NAMALWA (cell line): ENCODE data around the gene CCDC60.
A peak's percentile ranks its signal among the peaks of the same experiment; 100 is the strongest.

Experiments
- DNase-seq: peaks from one replicate; pipeline ENCODE4 v3.0.0-alpha.2; 2015; ENCODE audit warnings: low spot score

The CCDC60 gene

GRCh38 chr12:119334430-119335170, at the start of gene CCDC60:
TSS of gene CCDC60 (plus strand) at chr12:119334729. CDS start at chr12:119335177, 448 bp downstream.
- no peak for DNase-seq

DNA sequence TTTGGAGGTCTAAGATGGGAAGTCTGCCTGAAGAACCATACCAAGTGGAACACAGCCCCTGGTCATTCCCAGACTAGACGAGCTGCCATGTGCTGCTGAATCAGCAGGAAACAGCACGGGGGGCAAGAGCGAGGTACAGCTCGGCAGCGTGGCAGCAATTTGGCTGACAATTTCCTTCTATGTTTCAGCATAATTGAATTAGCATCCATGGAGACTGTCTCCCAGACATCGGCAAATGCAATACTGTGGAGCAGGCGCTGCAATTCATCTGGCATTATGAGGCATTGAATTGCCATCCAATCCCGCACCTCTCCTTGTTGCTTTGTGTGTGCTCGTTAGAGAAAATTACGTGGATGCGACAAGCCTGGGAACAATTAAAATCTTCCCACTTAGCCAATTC, 46.0 kb upstream of the CCDC60 start:
- DNase-seq, result no peak

DNA sequence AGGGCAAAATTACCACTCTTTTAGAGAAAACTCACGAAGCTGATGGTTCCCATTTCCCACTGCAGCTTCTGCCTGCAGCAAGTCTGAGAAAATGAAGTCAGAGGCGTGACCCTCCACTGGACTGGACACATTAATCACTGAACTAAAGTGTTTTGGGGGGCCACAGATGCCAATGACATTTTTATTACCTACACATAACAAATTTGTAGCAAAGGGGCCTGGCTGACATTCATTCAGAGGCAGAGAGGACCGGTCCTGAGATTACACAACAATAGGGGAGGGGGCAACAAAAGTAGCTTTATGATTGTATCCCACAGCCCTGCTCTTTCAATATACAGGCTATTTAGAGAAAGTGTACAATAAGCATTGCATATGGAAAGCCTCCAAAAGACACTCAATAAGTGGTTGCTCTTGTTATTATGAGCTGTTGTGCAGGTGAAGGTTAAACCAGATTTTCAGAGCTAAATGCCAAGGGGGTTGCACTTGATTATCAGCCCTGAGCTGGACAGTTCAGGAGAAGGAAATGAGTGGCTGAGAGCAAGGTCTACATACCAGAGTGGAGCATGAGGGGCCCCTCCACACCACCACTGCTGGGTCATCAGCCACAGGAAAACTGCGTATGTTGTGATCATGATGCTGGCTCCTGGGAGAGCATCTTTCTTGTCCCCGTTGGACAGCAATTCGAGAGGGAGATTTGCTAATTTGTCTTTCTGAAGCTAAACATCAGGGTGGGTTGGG, 41.5 kb upstream of the CCDC60 start:
- DNase-seq, result no peak

DNA sequence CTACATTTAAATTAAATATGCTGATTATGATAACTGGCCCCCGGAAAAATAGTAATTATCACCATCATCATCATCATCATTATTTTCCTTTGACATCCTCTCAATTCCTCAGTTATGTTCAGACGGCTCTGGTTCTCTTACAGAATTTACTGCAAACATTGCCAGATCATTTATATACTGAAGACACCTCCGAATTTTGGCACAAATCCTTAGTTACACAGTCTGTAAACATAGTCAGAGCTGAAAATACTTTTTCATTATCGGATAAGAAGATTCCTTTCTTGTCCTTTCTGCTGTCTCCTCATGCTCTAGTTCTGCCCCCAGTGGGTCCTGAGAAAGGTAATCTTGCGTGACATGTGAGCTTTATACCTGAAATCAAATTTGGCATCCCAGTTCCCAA, 40.3 kb upstream of the CCDC60 start:
- DNase-seq, result no peak

DNA sequence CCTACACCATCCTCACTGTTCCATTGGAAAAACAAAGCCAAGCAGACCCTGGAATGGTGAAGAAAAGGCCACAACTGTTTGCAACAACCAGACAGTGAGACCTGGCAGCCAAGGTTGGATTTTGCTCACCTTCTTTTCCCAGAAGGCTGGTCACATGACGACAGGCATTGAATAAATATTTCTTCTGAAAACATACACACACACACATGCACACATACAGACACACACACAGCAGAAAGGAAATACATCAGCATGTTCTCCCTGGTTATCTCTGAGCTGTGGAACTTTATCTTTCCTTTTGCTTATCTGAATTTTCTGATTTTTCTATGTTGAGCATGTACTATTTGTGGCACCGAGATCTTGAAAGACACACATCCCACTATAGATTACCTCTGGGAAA, 38.0 kb upstream of the CCDC60 start:
- DNase-seq, result no peak

DNA sequence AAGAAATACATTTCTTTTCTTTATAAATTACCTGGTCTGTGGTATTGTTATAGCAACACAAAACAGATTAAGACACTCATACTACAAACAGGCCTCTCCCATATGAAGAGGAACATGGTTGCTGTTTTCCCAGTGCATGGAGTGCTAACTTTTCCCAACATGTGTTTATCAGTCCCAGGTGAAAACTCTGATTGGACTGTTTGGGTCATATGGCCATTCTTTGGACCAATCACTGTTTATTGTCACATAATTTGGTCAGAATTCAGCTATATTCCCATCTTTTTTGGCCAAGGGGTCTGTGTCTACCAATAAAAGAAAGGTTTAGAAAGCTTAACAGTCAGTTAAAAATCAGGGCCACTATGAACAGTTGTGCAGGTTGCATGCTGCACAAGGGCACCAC, 35.4 kb upstream of the CCDC60 start:
- no peak for DNase-seq

GRCh38 chr12:119301379-119301778, 33.1 kb upstream of the CCDC60 start:
- DNase-seq, result no peak

DNA sequence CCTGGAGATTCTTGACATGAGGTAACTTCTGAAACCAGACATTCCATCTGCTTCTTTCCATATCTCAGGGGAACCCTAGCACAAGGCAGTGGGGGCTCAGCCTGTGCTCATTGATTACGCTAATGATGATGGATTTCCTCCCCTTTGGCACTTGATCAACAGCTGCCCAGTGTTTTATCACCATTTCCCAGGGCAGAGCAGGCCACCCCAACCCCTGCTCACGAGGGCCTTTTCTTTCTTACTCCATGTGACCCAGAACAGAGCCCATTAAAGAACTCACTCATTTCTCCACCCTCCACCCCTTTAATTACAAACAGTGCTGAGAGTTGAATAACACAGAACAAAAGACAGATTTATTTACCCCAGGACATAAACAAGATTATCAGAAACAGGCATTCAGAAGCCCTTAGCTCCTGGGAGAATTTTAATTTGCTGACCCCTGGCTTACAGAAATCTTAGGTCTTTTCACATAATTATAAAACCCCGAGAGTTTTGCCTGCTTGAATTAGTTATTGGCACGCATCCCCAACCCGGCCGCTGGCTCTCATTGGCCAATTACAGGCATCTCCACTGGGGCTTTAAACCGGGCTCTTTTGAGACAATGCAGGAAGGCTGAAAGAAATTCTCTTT, 32.0 kb upstream of the CCDC60 start:
- DNase-seq, result no peak

- no peak for DNase-seq
These were observed 27.9 kb upstream of the CCDC60 start for GRCh38 chr12:119306593-119306992.

GRCh38 chr12:119307747-119308146, 26.8 kb upstream of the CCDC60 start:
- DNase-seq, result no peak

GRCh38 chr12:119308708-119309456, 25.6 kb upstream of the CCDC60 start:
- no peak for DNase-seq

DNA sequence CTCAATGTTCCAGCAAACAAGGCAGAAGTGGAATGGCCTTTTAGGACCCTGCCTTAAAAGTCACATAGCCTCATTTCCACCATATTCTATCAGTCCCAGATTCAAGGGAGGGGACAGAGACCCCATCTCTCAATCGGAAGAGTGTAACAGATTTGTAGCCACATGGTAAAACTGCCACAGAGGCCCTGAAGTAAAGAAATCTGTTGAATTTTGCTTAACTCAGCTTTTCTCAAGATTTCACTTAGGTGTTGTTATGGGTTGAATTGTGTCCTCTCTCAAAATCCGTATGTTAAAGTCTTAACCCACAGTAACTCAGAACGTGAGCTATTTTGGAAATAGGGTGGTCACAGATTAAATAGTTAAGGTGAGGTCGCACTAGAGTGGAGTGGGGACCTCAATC, 22.7 kb upstream of the CCDC60 start:
- DNase-seq, result no peak

GRCh38 chr12:119312904-119313303, 21.6 kb upstream of the CCDC60 start:
- DNase-seq, result no peak

- no peak for DNase-seq
These were observed 20.2 kb upstream of the CCDC60 start for GRCh38 chr12:119314290-119314689.

DNA sequence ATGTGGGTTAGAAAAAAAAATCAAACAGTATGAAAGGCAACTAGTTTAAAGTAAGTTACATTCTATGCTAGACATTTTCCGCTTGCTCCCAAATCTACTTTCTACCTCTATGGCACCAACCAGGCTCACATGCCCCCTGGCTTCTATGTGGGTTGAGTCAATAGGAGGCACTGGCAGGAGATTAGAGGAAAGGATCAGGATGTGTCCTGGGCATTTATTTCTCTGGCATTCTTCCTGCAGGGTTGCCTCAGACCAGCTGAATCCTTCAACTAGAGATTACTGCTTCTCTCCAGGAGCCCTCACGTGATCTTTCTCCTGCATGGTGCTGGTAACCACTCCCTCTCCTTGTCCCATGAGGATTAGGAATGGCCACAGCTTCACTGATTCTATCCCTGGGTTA, 14.9 kb upstream of the CCDC60 start:
- DNase-seq, result no peak

DNA sequence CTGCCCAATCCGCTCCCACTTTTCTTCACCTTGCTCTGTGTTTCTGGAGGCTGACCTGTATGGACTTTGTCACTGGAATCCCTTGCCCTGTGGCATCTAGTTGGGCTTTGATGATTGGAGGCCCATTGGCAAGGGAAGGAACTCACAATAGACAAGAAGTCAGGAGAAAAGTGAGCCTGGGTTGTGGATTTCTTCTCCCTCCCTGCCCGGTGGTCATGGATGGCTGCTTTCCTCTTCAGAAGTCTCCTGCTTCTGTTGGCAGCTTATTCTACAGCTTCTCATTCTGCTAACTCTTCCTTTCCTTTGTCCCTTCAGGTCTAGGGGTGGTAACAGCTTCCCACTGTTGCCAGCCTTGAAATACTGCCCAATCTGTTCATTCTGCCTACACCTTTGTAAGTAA, 13.9 kb upstream of the CCDC60 start:
- DNase-seq, result no peak

- no peak for DNase-seq
These were observed 12.2 kb upstream of the CCDC60 start for GRCh38 chr12:119322301-119322723.

DNA sequence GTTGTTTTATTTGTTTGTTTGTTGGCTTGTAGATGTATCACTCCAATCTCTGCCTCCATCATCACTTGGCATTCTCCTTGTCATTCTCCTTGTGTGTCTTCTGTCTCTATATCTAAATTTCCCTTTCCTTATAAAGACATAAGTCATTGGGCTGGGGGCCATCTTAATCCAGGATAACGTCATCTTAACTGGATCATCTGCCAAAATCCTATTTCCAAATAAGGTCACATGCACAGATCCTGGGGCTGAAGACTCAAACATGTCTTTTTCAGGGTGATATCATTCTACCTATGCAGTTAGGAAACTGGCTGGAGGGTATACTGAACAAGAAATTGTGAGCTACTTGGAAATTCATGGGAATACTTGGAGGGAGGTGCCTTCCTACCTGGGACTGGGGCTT, 8.7 kb upstream of the CCDC60 start:
- DNase-seq, result no peak

- no peak for DNase-seq
These were observed 8.2 kb upstream of the CCDC60 start for GRCh38 chr12:119326341-119326740.

DNA sequence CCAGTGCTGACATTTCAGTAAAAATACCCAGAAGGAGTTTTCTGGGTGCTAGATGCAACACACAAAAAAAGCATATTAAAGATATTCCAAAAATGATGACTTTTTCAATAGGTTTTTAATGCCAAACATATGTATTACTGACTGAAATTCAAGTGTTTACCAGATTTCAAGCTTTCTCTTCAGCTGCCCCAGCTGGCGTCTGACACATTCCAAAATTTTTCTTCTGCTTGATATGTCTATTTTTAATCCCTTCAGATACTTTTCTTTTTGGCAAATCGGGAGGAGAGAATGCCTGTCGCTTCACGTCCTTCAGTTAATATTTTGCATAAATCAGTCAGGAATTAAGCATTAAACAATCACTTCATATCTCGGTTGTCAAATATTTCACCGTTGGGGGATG, 7.1 kb upstream of the CCDC60 start:
- DNase-seq, result no peak

DNA sequence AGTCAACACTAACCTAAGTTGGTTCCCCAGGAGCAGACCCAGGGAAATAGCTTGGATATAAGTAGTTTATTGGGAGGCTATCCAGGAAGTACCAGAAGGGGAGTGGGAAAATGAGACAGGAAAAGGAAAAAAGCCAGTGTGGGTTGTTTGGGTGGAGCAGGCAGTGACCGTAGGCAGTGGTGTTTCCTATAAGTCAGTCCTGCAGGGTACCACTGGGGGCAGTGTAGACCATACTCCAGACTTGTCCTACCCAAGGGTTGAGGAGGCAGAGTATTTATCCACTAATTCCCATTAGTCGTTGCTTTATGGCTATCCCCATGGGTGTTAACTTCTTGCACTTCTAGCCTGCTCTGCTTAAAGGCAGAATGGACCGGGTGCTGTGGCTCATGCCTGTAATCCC, 6.4 kb upstream of the CCDC60 start:
- DNase-seq, result peak; percentile 29

DNA sequence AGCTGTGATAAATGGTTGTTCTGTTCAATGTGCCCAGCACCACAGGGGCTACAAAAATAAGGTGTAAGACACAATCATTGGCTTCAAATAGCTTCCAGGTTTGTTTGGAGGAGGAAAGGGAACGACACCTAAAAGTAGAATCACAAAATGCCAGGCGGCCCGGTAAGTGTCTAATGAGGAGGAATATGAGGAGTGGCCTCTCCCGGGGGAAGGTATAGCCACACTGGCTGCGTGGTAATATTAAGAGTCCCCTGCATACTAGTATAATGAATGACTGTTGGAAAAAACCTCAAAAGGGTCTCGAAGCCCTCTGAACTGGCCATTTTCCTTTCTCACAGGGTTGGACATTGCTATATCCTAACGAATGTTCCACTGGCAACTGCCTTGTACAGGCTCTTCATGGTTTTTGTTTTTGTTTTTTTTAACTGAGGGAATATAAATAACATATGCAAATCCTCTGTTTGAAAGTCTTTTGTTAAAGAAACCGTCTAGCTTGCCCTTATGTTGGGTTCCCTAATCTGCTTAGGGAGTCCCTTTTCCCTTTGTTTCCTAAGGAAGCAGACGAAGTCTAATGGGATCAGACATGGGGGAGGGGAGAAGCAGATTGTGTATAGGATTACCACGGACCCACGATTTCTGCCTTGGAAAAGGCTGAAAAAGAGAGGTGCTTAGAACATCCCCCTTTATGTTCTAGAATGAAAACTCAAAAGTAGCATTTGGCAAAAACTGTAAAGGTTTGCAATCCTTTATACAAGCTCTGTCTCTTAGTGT, 4.2 kb downstream of the CCDC60 start:
- DNase-seq, result no peak
